Neural cell (in vitro differentiated cells): ENCODE results near the gene GALNT14.

Experiments used
- POLR2AphosphoS5 ChIP-seq: IDR thresholded peaks from 2 replicates; pipeline ENCODE4 v1.6.1; 2012
- TF ChIP-seq, protein P1 (sequence below): fragments of 450-650 bp; IDR thresholded peaks from 2 replicates; pipeline ENCODE4 v1.5.1; 2014; ENCODE audit warnings: antibody characterized with exemption, mild to moderate bottlenecking, moderate library complexity; ENCODE audit not compliant: poor library complexity, severe bottlenecking

GRCh38 chr2:31124904-31125303, 13.3 kb downstream of the GALNT14 start:
- no peak for TF ChIP-seq POLR2AphosphoS5
- TF ChIP-seq, protein P1, sequence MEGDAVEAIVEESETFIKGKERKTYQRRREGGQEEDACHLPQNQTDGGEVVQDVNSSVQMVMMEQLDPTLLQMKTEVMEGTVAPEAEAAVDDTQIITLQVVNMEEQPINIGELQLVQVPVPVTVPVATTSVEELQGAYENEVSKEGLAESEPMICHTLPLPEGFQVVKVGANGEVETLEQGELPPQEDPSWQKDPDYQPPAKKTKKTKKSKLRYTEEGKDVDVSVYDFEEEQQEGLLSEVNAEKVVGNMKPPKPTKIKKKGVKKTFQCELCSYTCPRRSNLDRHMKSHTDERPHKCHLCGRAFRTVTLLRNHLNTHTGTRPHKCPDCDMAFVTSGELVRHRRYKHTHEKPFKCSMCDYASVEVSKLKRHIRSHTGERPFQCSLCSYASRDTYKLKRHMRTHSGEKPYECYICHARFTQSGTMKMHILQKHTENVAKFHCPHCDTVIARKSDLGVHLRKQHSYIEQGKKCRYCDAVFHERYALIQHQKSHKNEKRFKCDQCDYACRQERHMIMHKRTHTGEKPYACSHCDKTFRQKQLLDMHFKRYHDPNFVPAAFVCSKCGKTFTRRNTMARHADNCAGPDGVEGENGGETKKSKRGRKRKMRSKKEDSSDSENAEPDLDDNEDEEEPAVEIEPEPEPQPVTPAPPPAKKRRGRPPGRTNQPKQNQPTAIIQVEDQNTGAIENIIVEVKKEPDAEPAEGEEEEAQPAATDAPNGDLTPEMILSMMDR = no peak
